ENCODE results near the gene WDR38. TPM values are rescaled to one million over a fixed set of nuclear protein-coding genes. Genes with fewer than 3 reads are reported as not detected.

The WDR38 gene
- polyA plus RNA-seq, 1 donor (not counting 4 experiments of a cell fraction or from before 2014, with no cell fraction given) = not detected

DNA sequence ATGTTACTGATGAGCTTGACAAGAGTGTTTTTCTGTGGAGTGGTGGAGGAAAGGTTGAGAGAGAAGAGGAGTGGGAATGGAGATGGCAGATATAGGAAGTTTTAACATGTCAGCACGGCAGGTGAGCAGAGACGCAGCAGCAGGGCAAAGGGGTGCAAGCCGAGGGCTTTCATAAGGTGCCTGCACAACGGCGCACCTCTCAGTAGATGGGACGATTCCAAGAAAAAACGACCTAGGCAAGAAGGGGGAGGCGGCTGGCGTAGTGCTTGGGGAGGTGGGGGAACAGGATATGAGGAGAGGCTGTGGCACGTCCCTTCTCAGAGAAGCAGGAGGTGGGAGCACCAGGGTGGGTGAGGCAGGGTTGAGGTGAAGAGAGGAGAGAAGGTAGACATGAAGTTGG, 33.2 kb downstream of the WDR38 start:
- H2AFZ ChIP-seq (ENCODE audit: control insufficient read depth, low read length) = no peak overlapping the region
- dilution Hi-C loops (cut with MboI; ENCODE audit: extremely low pct_ligation_motif_present, low sequenced_read_pairs) = no loop called here
- no peaks in the 10 kb centered on the region for H4K20me1 ChIP-seq (ENCODE audit: control insufficient read depth, extremely low read depth, insufficient read depth, low read length)
- H3K9ac ChIP-seq (ENCODE audit: control insufficient read depth, extremely low read depth, insufficient read depth, low read length) = no peak overlapping the region
- no peak overlapping the region for H3K4me2 ChIP-seq (ENCODE audit: control insufficient read depth, extremely low read depth, insufficient read depth, low read depth, low read length)
- no peaks in the 10 kb centered on the region for H3K9me1 ChIP-seq (ENCODE audit: control insufficient read depth, extremely low read depth, insufficient read depth, low read length)
- H3K27me3 ChIP-seq (ENCODE audit: control insufficient read depth, extremely low read depth, insufficient read depth, low read length) = no peaks in the 10 kb centered on the region
- H3K4me1 ChIP-seq (ENCODE audit: control insufficient read depth, extremely low read depth, insufficient read depth, low read length) = no peaks in the 10 kb centered on the region
- H3K27ac ChIP-seq (ENCODE audit: control insufficient read depth, insufficient read depth, low read length) = no peak overlapping the region
- no peaks in the 10 kb centered on the region for H3K79me2 ChIP-seq (ENCODE audit: control insufficient read depth, insufficient read depth, low read length)
- peaks cover 13 to 19% of the 10 kb centered on the region in 2 experiments for H3K36me3 ChIP-seq (ENCODE audit: control insufficient read depth in 2 of 2, extremely low read depth in 1 of 2, insufficient read depth in 2 of 2, low read length in 2 of 2)
- no peak overlapping the region for H3K4me3 ChIP-seq (ENCODE audit: control insufficient read depth in 2 of 3, extremely low read depth in 1 of 3, insufficient read depth in 2 of 3, low read depth in 1 of 3, low read length in 3 of 3)
- no peaks in the 10 kb centered on the region for H3K9me3 ChIP-seq (ENCODE audit: control insufficient read depth, low read depth, low read length)
- no peak for FAIRE-seq
- no peak for DNase-seq (ENCODE audit: low read depth, low spot score)
- TF ChIP-seq, protein P1, sequence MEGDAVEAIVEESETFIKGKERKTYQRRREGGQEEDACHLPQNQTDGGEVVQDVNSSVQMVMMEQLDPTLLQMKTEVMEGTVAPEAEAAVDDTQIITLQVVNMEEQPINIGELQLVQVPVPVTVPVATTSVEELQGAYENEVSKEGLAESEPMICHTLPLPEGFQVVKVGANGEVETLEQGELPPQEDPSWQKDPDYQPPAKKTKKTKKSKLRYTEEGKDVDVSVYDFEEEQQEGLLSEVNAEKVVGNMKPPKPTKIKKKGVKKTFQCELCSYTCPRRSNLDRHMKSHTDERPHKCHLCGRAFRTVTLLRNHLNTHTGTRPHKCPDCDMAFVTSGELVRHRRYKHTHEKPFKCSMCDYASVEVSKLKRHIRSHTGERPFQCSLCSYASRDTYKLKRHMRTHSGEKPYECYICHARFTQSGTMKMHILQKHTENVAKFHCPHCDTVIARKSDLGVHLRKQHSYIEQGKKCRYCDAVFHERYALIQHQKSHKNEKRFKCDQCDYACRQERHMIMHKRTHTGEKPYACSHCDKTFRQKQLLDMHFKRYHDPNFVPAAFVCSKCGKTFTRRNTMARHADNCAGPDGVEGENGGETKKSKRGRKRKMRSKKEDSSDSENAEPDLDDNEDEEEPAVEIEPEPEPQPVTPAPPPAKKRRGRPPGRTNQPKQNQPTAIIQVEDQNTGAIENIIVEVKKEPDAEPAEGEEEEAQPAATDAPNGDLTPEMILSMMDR (optimal IDR thresholded peaks at IDR 0.05 in 1 of 3, IDR thresholded peaks at IDR 0.05 in 1 of 3, conservative IDR thresholded peaks at IDR 0.05 in 1 of 3; ENCODE audit: extremely low read depth in 1 of 3, insufficient read depth in 2 of 3, low read length in 3 of 3) = no peak
- TF ChIP-seq EZH2 (IDR thresholded peaks at IDR 0.05; ENCODE audit: low read length) = no peak

DNA sequence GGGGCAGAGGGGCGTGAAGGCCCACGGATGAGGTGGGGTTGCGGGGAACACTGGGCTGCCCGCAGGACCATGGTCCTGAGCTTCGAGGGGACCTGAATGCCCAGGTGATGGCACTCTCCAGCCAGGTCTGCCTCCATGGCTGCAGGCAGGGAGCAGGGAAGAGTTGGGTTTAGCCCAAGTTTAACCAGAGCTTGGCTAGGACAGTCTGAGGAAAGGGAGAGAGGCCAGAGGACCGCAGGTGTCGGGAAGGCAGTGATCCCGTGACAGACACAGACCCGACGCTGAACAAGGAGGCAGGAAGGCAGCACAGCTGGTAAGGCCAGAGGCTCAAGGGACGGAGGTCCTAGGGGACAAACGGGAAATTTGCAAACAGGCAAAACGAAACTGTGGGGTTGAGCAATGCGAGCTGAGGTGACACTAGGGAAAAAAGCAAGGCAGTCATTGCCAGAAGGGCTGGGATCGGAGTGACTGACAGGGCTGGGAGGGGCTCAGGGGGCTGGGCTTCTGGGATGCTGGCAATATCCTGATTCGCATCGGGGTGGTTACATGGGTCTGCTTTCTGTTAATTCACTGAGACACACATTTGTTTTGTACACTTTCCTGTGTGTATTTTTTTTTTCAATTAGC, 33.7 kb downstream of the WDR38 start:
- Histone ChIP-seq H3K4me2 (ENCODE audit: control insufficient read depth, extremely low read depth, insufficient read depth, low read depth, low read length) (no peak overlapping the region), H3K4me3 (ENCODE audit: control insufficient read depth in 2 of 3, extremely low read depth in 1 of 3, insufficient read depth in 2 of 3, low read depth in 1 of 3, low read length in 3 of 3) (no peak overlapping the region), H3K36me3 (ENCODE audit: control insufficient read depth in 2 of 2, extremely low read depth in 1 of 2, insufficient read depth in 2 of 2, low read length in 2 of 2) (peaks cover 13 to 19% of the 10 kb centered on the region in 2 experiments), H3K27me3 (ENCODE audit: control insufficient read depth, extremely low read depth, insufficient read depth, low read length) (no peaks in the 10 kb centered on the region), H3K79me2 (ENCODE audit: control insufficient read depth, insufficient read depth, low read length) (no peaks in the 10 kb centered on the region), H3K27ac (ENCODE audit: control insufficient read depth, insufficient read depth, low read length) (no peak overlapping the region), H2AFZ (ENCODE audit: control insufficient read depth, low read length) (no peak overlapping the region), H3K9ac (ENCODE audit: control insufficient read depth, extremely low read depth, insufficient read depth, low read length) (no peak overlapping the region), H3K4me1 (ENCODE audit: control insufficient read depth, extremely low read depth, insufficient read depth, low read length) (no peaks in the 10 kb centered on the region), H3K9me1 (ENCODE audit: control insufficient read depth, extremely low read depth, insufficient read depth, low read length) (no peaks in the 10 kb centered on the region), H4K20me1 (ENCODE audit: control insufficient read depth, extremely low read depth, insufficient read depth, low read length) (no peaks in the 10 kb centered on the region), H3K9me3 (ENCODE audit: control insufficient read depth, low read depth, low read length) (no peaks in the 10 kb centered on the region)
- no peak for TF ChIP-seq EZH2 (IDR thresholded peaks at IDR 0.05; ENCODE audit: low read length)
- TF ChIP-seq, protein P1 (optimal IDR thresholded peaks at IDR 0.05 in 1 of 3, IDR thresholded peaks at IDR 0.05 in 1 of 3, conservative IDR thresholded peaks at IDR 0.05 in 1 of 3; ENCODE audit: extremely low read depth in 1 of 3, insufficient read depth in 2 of 3, low read length in 3 of 3) = no peak
- dilution Hi-C loops (cut with MboI; ENCODE audit: extremely low pct_ligation_motif_present, low sequenced_read_pairs) = no loop called here
- FAIRE-seq (no peak), DNase-seq (ENCODE audit: low read depth, low spot score) (no peak)

Data from keratinocyte (primary cell).